Dendritic cell treated with granulocyte-macrophage colony-stimulating factor and Interleukin-4, amounts not matched to agents 40 ng/mL and 50 ng/mL, for 4 days (primary cell): ENCODE data around the gene IL1RAPL1.

Experiments used
- H3K27ac Mint-ChIP-seq: one replicate; pipeline ENCODE4 v1.8.0; 2022; ENCODE audit warnings: mild to moderate bottlenecking, mixed read lengths
- H3K27me3 Mint-ChIP-seq: one replicate; pipeline ENCODE4 v1.8.0; 2022; ENCODE audit warnings: mild to moderate bottlenecking, mixed read lengths
- H3K36me3 Mint-ChIP-seq: one replicate; pipeline ENCODE4 v1.8.0; 2022; ENCODE audit warnings: low read depth, mixed read lengths
- H3K4me1 Mint-ChIP-seq: one replicate; pipeline ENCODE4 v1.8.0; 2022; ENCODE audit warnings: low read depth, mixed read lengths
- H3K4me3 Mint-ChIP-seq: one replicate; pipeline ENCODE4 v1.8.0; 2022; ENCODE audit warnings: mild to moderate bottlenecking, moderate library complexity, mixed read lengths
- H3K9me3 Mint-ChIP-seq: one replicate; pipeline ENCODE4 v1.8.0; 2022; ENCODE audit warnings: mixed read lengths
- intact Hi-C: fragments of 100-400 bp; cut with micrococcal nuclease; formaldehyde crosslinking; loops from one replicate; pipeline ENCODE4 v1.15.0; 2022

The IL1RAPL1 gene

GRCh38 chrX:29604381-29604780 lies 1017.1 kb downstream of the IL1RAPL1 start:
- no peak overlapping the region for H3K4me3 Mint-ChIP-seq
- no peak overlapping the region for H3K27ac Mint-ChIP-seq
- intact Hi-C loops: no loop called here
- H3K9me3 Mint-ChIP-seq: no peaks in the 10 kb centered on the region
- H3K36me3 Mint-ChIP-seq: no peaks in the 10 kb centered on the region
- H3K27me3 Mint-ChIP-seq: no peaks in the 10 kb centered on the region
- no peaks in the 10 kb centered on the region for H3K4me1 Mint-ChIP-seq

GRCh38 chrX:29617276-29617675 lies 1030.0 kb downstream of the IL1RAPL1 start:
- no peaks in the 10 kb centered on the region for H3K27me3 Mint-ChIP-seq
- no peak overlapping the region for H3K27ac Mint-ChIP-seq
- no peaks in the 10 kb centered on the region for H3K9me3 Mint-ChIP-seq
- intact Hi-C loops: no loop called here
- no peak overlapping the region for H3K4me3 Mint-ChIP-seq
- no peaks in the 10 kb centered on the region for H3K36me3 Mint-ChIP-seq
- no peaks in the 10 kb centered on the region for H3K4me1 Mint-ChIP-seq

GRCh38 chrX:29617725-29618124 lies 1030.5 kb downstream of the IL1RAPL1 start:
- no peak overlapping the region for H3K27ac Mint-ChIP-seq

GRCh38 chrX:29627833-29628232 lies 1040.6 kb downstream of the IL1RAPL1 start:
- H3K36me3 Mint-ChIP-seq: no peaks in the 10 kb centered on the region
- H3K4me3 Mint-ChIP-seq: no peak overlapping the region
- intact Hi-C loops: no loop called here
- no peaks in the 10 kb centered on the region for H3K9me3 Mint-ChIP-seq
- H3K4me1 Mint-ChIP-seq: no peaks in the 10 kb centered on the region
- no peaks in the 10 kb centered on the region for H3K27me3 Mint-ChIP-seq
- no peak overlapping the region for H3K27ac Mint-ChIP-seq

More at GRCh38 chrX:29617725-29618124, 1030.5 kb downstream of the IL1RAPL1 start:
- Mint-ChIP-seq H3K9me3 (no peaks in the 10 kb centered on the region), H3K36me3 (no peaks in the 10 kb centered on the region), H3K4me1 (no peaks in the 10 kb centered on the region), H3K4me3 (no peak overlapping the region), H3K27me3 (no peaks in the 10 kb centered on the region)
- intact Hi-C loops: no loop called here

- Mint-ChIP-seq H3K27me3 (no peaks in the 10 kb centered on the region), H3K4me1 (no peaks in the 10 kb centered on the region), H3K9me3 (no peaks in the 10 kb centered on the region), H3K4me3 (no peak overlapping the region), H3K27ac (no peak overlapping the region), H3K36me3 (no peaks in the 10 kb centered on the region)
- intact Hi-C loops: no loop called here
These were observed 1047.3 kb downstream of the IL1RAPL1 start for GRCh38 chrX:29634516-29634915.

GRCh38 chrX:29636331-29636730 lies 1049.1 kb downstream of the IL1RAPL1 start:
- Mint-ChIP-seq H3K4me3 (no peak overlapping the region), H3K36me3 (no peaks in the 10 kb centered on the region), H3K9me3 (peaks cover 7% of the 10 kb centered on the region), H3K27me3 (no peaks in the 10 kb centered on the region), H3K4me1 (no peaks in the 10 kb centered on the region), H3K27ac (no peak overlapping the region)
- intact Hi-C loops: no loop called here

- intact Hi-C loops: no loop called here
- peaks cover 7% of the 10 kb centered on the region for H3K9me3 Mint-ChIP-seq
- H3K4me1 Mint-ChIP-seq: no peaks in the 10 kb centered on the region
- H3K27ac Mint-ChIP-seq: no peak overlapping the region
- H3K27me3 Mint-ChIP-seq: no peaks in the 10 kb centered on the region
- no peak overlapping the region for H3K4me3 Mint-ChIP-seq
- H3K36me3 Mint-ChIP-seq: no peaks in the 10 kb centered on the region
These were observed 1052.9 kb downstream of the IL1RAPL1 start for GRCh38 chrX:29640106-29640505.

- intact Hi-C loops: no loop called here
- Mint-ChIP-seq H3K27me3 (no peaks in the 10 kb centered on the region), H3K27ac (no peak overlapping the region), H3K4me3 (no peak overlapping the region), H3K9me3 (peaks cover 7% of the 10 kb centered on the region), H3K36me3 (no peaks in the 10 kb centered on the region), H3K4me1 (no peaks in the 10 kb centered on the region)
These were observed 1054.2 kb downstream of the IL1RAPL1 start for GRCh38 chrX:29641461-29641860.

GRCh38 chrX:29643181-29643580 lies 1055.9 kb downstream of the IL1RAPL1 start:
- H3K9me3 Mint-ChIP-seq: peaks cover 7% of the 10 kb centered on the region
- no peak overlapping the region for H3K4me3 Mint-ChIP-seq
- intact Hi-C loops: no loop called here
- H3K36me3 Mint-ChIP-seq: no peaks in the 10 kb centered on the region
- H3K27ac Mint-ChIP-seq: no peak overlapping the region
- no peaks in the 10 kb centered on the region for H3K27me3 Mint-ChIP-seq
- no peaks in the 10 kb centered on the region for H3K4me1 Mint-ChIP-seq

GRCh38 chrX:29648161-29648560 lies 1060.9 kb downstream of the IL1RAPL1 start:
- H3K27me3 Mint-ChIP-seq: no peaks in the 10 kb centered on the region
- H3K9me3 Mint-ChIP-seq: no peaks in the 10 kb centered on the region
- no peak overlapping the region for H3K27ac Mint-ChIP-seq
- intact Hi-C loops: no loop called here
- no peaks in the 10 kb centered on the region for H3K4me1 Mint-ChIP-seq
- H3K4me3 Mint-ChIP-seq: no peak overlapping the region
- H3K36me3 Mint-ChIP-seq: no peaks in the 10 kb centered on the region

GRCh38 chrX:29652484-29652883 lies 1065.2 kb downstream of the IL1RAPL1 start:
- Mint-ChIP-seq H3K27me3 (no peaks in the 10 kb centered on the region), H3K4me3 (no peak overlapping the region), H3K36me3 (no peaks in the 10 kb centered on the region), H3K27ac (no peak overlapping the region), H3K4me1 (no peaks in the 10 kb centered on the region), H3K9me3 (no peaks in the 10 kb centered on the region)
- intact Hi-C loops: no loop called here

- no peaks in the 10 kb centered on the region for H3K9me3 Mint-ChIP-seq
- no peak overlapping the region for H3K27ac Mint-ChIP-seq
- H3K36me3 Mint-ChIP-seq: no peaks in the 10 kb centered on the region
- no peak overlapping the region for H3K4me3 Mint-ChIP-seq
- H3K4me1 Mint-ChIP-seq: no peaks in the 10 kb centered on the region
- no peaks in the 10 kb centered on the region for H3K27me3 Mint-ChIP-seq
- intact Hi-C loops: no loop called here
These were observed 1066.5 kb downstream of the IL1RAPL1 start for GRCh38 chrX:29653721-29654120.

GRCh38 chrX:29659911-29660310 lies 1072.7 kb downstream of the IL1RAPL1 start:
- Mint-ChIP-seq H3K27ac (no peak overlapping the region), H3K9me3 (no peaks in the 10 kb centered on the region), H3K4me1 (no peaks in the 10 kb centered on the region), H3K27me3 (no peaks in the 10 kb centered on the region), H3K36me3 (no peaks in the 10 kb centered on the region), H3K4me3 (no peak overlapping the region)
- intact Hi-C loops: no loop called here

- H3K36me3 Mint-ChIP-seq: no peaks in the 10 kb centered on the region
- H3K27me3 Mint-ChIP-seq: no peaks in the 10 kb centered on the region
- H3K4me3 Mint-ChIP-seq: no peak overlapping the region
- H3K27ac Mint-ChIP-seq: no peak overlapping the region
- no peaks in the 10 kb centered on the region for H3K9me3 Mint-ChIP-seq
- intact Hi-C loops: no loop called here
- no peaks in the 10 kb centered on the region for H3K4me1 Mint-ChIP-seq
These were observed 1074.0 kb downstream of the IL1RAPL1 start for GRCh38 chrX:29661290-29661689.

- intact Hi-C loops: no loop called here
- no peaks in the 10 kb centered on the region for H3K9me3 Mint-ChIP-seq
- H3K4me3 Mint-ChIP-seq: no peak overlapping the region
These were observed 1074.9 kb downstream of the IL1RAPL1 start for GRCh38 chrX:29662101-29662500.

More at GRCh38 chrX:29662101-29662500, 1074.9 kb downstream of the IL1RAPL1 start:
- Mint-ChIP-seq H3K4me1 (no peaks in the 10 kb centered on the region), H3K27ac (no peak overlapping the region), H3K27me3 (no peaks in the 10 kb centered on the region), H3K36me3 (no peaks in the 10 kb centered on the region)
